NCI-H1930 (cell line): Measurements from ENCODE around the gene ZNF12.

Experiments used
- DNase-seq, 2 experiments: peaks; one replicate each; lab custom pipeline; 2025; lab: John Stamatoyannopoulos, UW

The ZNF12 gene

DNA sequence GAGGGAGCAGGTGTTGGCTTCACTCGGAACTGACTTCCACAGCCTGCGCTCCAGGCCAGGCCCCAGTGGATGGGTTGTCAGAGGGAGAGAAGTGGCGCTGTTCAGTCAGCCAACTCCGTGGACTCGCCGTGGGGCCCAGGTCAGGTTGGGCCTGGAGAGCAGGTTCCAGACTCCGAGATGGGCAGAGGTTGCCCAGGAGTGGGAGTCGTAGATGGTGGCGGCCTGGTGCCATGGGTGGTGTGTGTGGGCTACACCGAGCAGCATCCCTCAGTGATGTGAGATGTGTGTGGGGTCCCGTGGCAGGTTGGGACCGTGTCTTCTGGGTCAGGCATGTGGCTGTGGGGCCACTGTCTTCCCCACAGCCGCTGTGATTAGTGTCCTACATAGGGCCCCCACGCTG lies 59.2 kb downstream of the ZNF12 start:
- no peak for DNase-seq

DNA sequence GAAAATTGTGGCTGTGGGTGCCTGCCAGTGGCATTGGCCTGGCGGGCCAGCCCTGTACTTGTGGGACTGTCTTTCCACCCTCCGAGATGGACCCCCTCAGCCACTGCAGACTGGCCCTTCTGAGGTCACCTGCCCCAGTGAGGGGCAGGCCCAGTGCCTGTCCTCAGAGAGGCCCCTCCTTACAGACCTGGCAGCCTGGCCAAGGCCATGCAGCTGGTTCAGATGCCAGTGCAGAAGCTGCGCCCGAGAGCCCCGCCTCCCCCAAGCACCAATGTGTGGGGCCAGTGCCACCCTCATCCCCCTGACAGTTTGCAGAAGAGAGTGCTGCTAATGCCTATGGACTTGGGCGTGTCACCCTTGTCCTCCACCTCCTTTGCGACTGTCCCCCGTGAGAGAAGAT lies 59.7 kb downstream of the ZNF12 start:
- DNase-seq, result no peak

DNA sequence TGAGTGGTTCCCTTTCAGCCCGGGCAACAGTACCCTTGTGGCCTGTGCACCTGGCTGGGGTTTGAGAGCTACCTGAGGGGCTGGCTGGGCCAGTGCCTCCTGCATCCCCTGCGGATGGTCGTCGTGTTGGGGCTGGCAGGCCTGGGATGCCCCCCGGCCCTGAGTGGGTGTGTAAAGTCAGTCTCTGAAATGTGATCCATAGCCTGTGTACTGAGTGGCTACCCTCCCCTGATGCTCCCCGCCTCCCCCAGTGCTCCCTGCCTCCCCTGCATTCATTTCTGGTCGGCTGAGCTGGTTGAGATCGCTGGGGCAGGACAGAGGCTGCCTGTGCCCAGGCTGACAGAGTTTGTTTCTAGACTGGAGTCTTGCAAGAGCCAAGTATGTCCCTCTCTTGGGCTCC lies 60.3 kb downstream of the ZNF12 start:
- no peak for DNase-seq

DNA sequence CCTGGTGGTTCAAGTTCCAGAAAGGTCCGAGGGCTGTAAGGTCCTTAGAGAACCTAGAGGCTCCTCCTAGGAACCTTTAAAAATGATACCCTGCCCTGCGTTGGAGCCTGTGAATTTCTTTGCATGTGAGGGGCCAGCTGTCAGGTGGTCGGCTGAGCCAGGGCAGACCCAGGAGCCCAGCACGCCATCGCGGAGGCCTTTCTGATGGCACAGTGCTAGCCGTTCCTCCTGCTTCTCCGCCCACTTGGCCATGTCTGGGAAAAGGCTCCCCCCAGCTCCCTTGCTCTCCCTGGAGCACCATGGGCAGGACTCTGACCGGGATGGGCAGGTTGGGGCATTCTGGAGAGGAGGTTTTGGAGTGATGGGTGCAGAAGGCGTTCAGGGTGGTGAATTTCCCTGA lies 62.0 kb downstream of the ZNF12 start:
- DNase-seq, result no peak

GRCh38 chr7:6643915-6644625 lies 62.7 kb downstream of the ZNF12 start:
- DNase-seq, result no peak

DNA sequence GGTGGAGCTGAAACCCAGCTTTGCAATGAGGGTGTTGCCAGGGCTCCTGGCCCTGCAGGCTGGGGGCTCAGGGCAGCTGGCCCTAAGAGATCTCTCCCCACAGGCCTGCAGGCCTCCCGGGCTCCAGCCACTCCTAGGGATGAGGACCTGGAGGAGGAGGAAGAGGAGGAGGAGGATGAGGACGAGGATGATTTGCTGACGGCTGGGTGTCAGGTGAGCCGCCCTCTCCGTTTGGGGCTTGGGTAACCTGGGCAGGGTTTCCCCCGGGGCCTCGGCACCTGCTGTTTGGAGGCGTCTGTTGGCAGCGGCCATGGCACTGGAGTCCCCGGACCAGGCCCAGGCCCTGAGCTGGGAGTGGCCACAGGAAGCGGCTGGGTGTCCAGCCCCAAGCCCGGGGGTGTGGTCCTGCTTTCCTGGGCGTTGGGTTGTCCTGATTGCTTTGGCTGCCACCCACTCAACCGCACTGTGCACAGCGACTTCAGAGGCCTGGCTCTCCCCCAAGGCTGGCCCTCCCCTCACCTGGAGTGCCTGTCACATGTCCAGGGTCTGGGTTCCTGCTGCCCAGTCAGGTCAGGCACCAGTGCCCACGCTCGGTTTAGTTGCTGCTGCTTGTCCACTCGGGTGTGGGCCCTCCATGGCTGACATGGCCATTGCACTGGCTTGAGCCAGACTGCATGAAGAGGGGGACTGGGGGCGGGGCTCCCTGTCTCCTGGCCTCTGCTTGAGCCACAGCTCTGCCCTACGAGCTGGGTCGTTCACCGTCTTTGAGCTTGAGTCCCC lies 63.7 kb downstream of the ZNF12 start:
- DNase-seq, result no peak

GRCh38 chr7:6642239-6642839 lies 64.4 kb downstream of the ZNF12 start:
- no peak for DNase-seq

GRCh38 chr7:6641305-6642035 lies 65.3 kb downstream of the ZNF12 start:
- DNase-seq, result no peak

GRCh38 chr7:6640246-6640721 lies 66.5 kb downstream of the ZNF12 start:
- no peak for DNase-seq

DNA sequence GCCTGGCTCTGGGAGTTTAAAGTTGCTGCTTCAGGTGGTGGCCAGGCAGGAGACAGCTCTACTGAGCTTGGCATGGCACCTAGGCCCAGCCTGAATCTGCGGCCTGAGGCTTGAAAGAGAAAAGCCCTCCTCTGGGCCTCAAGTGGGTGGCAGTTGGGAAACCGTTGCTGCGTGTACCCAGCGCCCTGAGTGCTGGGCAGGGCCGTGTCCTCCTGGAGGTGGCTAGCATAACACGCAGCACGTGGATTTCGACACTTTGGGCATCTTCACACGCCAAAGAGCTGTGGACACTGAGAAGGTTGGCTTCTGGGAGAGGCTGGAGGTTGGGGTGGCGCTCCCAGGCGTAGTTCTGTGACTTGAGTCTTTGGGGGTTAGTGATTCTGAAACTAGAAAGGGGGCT lies 67.1 kb downstream of the ZNF12 start:
- DNase-seq, result no peak

DNA sequence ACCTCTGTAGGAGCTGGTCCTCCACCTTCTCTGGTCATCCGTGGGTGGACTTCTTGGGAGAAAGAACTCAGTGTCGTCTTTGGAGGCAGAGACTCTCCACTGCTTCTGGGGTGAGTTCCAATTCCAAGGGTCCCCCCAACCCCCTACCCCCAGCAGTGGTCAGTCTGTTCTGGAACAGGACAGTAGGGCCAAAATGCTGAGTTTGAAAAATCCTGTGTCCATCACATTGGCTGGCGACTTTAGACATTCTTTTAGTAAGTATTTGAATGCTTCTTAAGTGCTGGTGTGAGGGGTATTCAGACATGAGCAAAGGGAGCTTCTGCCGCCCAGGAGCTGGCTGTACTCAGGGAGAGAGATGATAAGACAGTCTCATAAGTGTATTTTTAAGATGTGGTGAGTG lies 67.7 kb downstream of the ZNF12 start:
- no peak for DNase-seq
